HG03159 (cell line): ENCODE results near the gene HECTD4.
A peak's percentile ranks its signal among the peaks of the same experiment; 100 is the strongest.
"Not testable (repeated sequence)": the region's sequence is repeated elsewhere in the genome, so short reads cannot be mapped to it uniquely, and the experiment has no call there.

Source experiments
- ATAC-seq: cut with Tn5 transposase; IDR thresholded peaks from one replicate; pipeline ENCODE4 v1.9.1; 2021; ENCODE audit warnings: mild to moderate bottlenecking, moderate library complexity; ENCODE audit not compliant: unreplicated experiment

The HECTD4 gene

GRCh38 chr12:112164011-112164660, 218.1 kb downstream of the HECTD4 start:
- ATAC-seq = no peak

- no peak for ATAC-seq
These were observed 218.7 kb downstream of the HECTD4 start for GRCh38 chr12:112163471-112163991.

GRCh38 chr12:112163056-112163455, 219.2 kb downstream of the HECTD4 start:
- ATAC-seq = no peak

GRCh38 chr12:112162241-112162790, 219.9 kb downstream of the HECTD4 start:
- no peak for ATAC-seq

GRCh38 chr12:112161711-112162110, 220.5 kb downstream of the HECTD4 start:
- no peak for ATAC-seq

- ATAC-seq = no peak
These were observed 221.6 kb downstream of the HECTD4 start for GRCh38 chr12:112160611-112161010.

DNA sequence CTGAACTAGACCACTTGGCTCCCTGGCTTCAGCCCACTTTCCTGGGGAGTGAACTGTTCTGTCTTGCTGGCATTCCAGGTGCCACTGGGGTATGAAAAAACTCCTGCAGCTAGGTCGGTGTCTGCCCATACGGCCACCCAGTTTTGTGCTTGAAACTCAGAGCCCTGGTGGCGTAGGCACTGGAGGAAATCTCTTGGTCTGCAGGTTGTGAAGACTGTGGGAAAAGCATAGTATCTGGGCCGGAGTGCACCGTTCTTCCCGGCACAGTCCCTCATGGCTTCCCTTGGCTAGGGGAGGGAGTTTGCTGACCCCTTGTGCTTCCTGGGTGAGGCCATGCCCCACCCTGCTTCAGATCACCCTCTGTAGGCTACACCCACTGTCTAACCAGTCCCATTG, 223.1 kb downstream of the HECTD4 start:
- ATAC-seq = no peak

DNA sequence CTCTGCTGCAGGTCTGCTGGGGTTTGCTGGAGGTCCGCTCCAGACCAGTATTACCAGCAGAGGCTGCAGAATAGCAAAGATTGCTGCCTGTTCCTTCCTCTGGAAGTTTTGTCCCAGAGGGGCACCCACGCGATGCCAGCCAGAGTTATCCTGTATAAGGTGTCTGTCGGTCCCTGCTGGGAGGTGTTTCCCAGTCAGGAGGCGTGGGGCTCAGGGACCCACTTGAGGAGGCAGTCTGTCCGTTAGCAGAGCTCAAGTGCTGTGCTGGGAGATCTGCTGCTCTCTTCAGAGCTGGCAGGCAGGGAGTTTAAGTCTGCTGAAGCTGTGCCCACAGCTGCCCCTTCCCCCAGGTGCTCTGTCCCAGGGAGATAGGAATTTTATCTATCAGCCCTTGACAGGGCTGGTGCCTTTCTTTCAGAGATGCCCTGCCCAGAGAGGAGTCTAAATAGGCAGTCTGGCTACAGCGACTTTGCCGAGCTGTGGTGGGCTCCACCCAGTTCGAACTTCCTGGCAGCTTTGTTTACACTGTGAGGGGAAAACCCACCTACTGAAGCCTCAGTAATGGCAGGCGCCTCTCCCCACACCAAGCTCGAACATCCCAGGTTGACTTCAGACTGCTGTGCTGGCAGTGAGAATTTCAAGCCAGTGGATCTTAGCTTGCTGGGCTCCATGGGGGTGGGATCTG, 223.6 kb downstream of the HECTD4 start:
- ATAC-seq = not testable (repeated sequence)

DNA sequence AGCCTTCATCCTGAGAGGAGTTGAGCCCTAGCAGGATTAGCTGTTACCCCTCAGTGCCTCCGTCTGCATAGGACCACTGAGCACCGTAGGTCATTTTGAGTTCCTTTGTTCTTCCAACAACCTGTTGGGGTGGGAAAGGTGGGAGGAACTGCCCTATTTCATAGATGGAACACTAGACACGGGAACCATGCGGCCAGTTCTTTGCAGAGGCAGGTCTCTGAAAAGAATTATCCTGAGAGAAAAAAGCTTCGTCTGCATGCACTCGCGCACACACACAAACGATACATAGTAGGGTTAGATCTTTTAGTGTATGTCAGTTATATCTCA, 228.4 kb downstream of the HECTD4 start:
- ATAC-seq = no peak

DNA sequence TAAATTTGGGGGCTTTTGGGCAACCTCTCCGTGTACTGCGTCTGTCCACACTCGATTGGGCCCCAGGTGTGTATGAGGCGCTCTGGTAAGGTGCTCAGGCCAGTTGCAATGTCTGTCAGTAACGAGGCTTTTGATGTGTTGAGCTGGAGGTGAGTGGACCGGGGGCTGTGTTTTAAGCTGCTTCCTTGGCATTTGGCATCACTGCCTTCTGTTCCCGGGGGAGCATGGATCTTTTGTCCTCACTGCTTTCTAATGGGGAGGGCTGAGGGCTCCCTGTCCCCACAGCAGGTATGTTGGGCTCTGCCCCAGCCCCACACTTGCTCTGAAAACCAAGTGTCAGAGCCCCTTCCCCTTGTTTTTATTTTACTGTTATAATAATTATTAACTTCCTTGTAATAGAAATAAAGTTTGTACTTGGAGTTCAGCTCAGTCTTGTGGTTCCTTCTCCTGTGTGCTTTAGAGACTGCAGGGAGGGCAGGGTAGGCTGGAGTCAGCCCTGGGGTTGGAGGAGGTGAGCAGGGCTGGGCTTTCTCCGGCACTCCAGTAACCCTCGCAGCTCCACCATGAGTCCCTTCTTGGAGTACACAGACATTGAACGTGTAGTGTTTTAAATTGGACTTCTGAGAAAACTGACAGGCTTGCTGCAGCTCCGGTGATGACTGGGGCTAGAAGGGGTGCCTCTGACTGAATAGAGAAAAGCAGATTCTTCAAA, 228.9 kb downstream of the HECTD4 start:
- no peak for ATAC-seq

- no peak for ATAC-seq
These were observed 230.3 kb downstream of the HECTD4 start for GRCh38 chr12:112151766-112152541.

- ATAC-seq = no peak
These were observed 232.6 kb downstream of the HECTD4 start for GRCh38 chr12:112149596-112149995.

GRCh38 chr12:112148031-112148513, 234.2 kb downstream of the HECTD4 start:
- no peak for ATAC-seq

- no peak for ATAC-seq
These were observed 236.1 kb downstream of the HECTD4 start for GRCh38 chr12:112146123-112146522.

- ATAC-seq = no peak
These were observed 241.5 kb downstream of the HECTD4 start for GRCh38 chr12:112140728-112141127.

- ATAC-seq = no peak
These were observed 247.5 kb downstream of the HECTD4 start for GRCh38 chr12:112134731-112135130.

- ATAC-seq = no peak
These were observed 248.8 kb downstream of the HECTD4 start for GRCh38 chr12:112133418-112133817.

DNA sequence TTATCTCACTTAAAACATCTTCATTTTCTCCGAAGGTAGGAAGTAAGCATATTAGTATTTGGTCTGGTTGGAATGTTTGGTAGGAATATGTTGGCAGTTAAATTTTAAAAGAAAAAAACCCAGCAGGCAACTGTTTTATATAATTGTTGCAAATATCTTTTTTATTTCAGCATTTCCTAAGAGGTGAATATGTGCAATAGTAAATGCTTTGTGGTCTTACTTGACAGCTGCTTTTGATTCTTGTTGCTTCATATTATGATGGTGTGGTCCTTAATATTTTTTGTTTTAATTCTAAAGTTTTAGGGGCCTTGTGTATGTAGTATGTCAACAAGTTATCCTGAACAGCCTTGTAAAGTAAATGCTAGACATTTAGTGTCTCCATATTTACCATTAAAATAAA, 250.5 kb downstream of the HECTD4 start:
- ATAC-seq = no peak

GRCh38 chr12:112130441-112130998, 251.7 kb downstream of the HECTD4 start:
- peak; percentile 56 for ATAC-seq

- no peak for ATAC-seq
These were observed 255.3 kb downstream of the HECTD4 start for GRCh38 chr12:112126911-112127310.
